ENCODE data around the gene PRSS33.

The PRSS33 gene

DNA sequence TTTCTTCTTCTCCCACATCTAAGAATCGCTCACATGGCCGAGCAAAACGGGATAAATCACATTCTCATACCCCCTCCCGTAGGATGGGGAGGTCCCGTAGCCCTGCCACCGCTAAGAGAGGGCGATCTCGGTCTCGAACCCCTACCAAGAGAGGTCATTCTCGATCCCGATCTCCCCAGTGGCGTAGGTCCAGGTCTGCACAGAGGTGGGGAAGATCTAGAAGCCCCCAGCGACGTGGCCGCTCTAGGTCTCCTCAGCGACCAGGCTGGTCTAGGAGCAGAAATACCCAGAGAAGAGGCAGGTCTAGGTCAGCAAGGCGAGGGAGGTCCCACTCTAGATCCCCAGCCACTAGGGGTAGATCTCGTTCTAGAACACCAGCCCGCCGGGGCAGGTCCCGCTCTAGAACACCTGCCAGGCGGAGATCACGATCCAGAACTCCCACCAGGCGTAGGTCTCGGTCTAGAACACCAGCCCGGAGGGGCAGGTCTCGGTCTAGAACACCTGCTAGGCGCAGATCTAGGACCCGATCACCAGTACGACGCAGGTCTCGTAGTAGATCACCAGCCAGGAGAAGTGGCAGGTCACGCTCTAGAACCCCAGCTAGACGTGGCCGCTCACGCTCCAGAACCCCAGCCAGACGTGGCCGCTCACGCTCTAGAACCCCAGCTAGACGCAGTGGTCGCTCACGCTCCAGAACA, 25.3 kb downstream of the PRSS33 start:
- no peak for DNase-seq

- DNase-seq: no peak
Measured at GRCh38 chr16:2761472-2761871, 25.9 kb downstream of the PRSS33 start.

GRCh38 chr16:2757344-2757743, 30.0 kb downstream of the PRSS33 start:
- no peak for DNase-seq

GRCh38 chr16:2756288-2757015, 30.9 kb downstream of the PRSS33 start:
- DNase-seq: no peak

- no peak for DNase-seq
Measured at GRCh38 chr16:2755158-2755557, 32.2 kb downstream of the PRSS33 start.

DNA sequence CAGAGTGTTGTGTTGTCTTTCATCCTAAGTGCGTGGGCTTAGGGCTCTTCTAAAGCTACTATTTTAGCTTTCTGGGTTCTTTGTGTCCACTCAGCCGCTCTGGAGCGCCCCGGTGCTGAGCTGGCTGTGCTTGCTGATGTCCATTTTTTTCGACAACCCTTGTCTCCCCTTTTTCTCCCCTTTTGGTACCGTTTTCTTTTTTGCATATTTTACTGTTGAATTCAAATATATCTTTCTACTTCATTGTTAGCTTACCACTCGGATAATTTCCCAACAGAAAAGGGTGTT, 33.7 kb downstream of the PRSS33 start:
- DNase-seq: no peak

- no peak for DNase-seq
Measured at GRCh38 chr16:2752850-2753732, 34.3 kb downstream of the PRSS33 start.

DNA sequence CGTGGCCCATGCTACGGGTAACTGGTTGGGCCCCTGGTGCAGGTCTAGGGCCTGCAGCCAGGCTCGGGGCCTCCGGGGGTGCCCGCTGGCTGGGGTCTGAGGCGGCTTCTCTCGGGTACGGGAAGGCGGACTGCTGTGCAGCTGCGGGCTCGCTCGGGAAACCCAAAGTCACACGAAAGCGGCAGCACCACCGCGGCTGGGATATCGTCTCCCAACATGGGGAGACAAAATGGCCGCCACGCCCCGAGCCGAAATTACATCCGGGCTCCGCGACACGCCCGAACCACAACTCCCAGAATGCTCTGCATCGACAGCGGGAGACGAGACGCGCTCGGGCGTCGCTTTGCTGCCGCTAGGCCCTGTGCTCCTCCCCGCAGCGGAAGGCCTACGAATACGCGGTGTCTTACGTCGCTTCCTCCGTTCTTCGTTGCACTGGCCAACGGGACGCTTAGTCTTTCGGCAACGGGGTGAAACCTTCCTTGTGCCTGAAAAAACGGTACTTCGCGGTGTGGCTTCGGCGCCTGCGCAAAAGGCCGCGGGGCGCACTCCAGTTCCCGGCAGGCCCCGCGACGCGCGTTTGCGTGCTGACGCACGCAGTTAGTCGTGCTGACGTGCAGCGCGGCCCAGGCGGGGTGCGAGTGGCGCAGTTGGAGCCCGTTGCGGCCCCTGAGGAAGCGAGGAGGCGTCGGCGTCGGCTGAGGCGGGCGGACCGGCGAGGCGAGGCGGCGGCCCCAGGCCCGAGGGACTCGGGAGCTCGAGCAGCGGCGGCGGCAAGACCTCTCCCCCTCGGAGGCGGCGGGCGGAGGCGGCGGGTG, 35.1 kb downstream of the PRSS33 start, which contains the start of gene SRRM2:
SRRM2 (plus strand) TSS at position 604 of the 815 bp plus-strand sequence. CDS start 3,727 bp downstream, outside the sequence.
- DNase-seq: peak; percentile 91

DNA sequence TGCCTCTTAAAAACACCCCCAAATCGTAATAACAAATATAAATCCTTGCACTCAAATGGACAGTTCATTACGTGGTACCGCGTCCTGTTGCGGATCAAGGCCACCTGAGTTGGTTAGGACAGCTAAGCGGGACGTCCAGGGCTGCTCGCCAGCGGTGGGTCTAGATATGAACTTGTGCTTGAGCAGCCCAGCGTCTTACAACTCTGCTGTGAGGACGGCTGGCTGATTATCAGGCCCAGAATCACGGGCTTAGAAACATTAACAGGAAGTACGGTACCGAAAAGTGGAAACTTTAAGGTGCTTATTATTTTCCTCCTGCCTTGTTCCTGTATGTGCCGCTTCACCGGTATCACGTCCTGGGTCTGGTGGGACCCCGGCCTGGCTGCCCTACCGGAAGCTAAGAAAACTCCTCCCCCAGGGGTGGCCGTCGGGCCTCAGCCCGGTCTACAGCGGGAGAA, 35.8 kb downstream of the PRSS33 start:
- DNase-seq: no peak

DNA sequence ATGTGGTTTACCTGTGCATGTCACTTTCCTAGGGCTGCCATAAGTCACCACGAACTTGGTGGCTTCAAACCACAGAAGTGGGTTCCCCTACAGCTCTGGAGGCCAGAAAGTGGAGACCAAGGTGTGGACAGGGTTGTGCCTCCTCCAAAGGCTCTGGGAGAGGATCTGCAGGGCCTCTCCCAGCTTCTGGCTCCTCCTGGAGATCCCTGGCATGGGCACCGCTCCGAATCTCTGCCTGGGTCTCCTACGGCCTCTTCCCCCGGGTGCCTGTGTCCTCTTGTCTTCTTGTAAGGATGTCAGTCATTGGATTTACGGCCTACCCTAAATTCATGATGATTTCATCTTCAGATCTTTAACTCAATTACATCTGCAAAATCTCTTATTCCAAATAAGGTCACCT, 37.4 kb downstream of the PRSS33 start:
- DNase-seq: no peak

GRCh38 chr16:2749476-2749875, 37.9 kb downstream of the PRSS33 start:
- no peak for DNase-seq

DNA sequence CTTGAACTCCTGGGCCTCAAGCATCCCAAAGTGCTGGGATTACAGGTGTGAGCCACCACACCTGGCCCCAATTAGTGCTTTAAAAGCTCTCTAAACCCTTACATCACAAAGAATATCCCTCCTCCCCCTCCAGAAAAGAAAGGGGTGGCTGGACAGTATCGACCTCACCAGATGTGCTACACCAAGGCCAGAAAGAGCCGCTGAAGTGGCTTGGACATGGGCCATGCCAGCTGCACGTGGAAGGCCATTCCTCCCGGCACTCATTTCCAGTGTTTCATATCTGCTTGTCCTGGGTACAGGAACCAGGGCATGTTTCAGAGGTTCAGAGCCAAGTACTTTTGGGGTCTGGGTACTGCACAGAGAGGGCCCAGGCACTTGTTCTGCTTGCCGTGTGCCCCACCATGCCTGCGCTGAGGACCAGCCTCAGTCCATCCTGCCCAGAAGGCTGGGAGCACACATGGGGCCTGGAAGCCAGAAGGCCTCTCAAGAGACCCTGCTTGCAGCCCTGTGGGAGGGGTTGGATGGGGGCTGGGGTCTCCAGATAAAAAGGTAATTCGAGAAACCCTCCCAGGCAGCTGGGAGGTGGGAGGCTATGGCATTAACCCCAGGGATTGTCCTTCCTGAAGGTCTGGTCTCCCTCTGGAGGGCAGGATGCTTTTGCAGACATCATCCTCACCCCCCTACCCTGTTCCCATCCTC, 38.5 kb downstream of the PRSS33 start:
- DNase-seq: no peak

- DNase-seq: no peak
Measured at GRCh38 chr16:2745961-2746360, 41.4 kb downstream of the PRSS33 start.

- DNase-seq: no peak
Measured at GRCh38 chr16:2745116-2745890, 42.1 kb downstream of the PRSS33 start.

DNA sequence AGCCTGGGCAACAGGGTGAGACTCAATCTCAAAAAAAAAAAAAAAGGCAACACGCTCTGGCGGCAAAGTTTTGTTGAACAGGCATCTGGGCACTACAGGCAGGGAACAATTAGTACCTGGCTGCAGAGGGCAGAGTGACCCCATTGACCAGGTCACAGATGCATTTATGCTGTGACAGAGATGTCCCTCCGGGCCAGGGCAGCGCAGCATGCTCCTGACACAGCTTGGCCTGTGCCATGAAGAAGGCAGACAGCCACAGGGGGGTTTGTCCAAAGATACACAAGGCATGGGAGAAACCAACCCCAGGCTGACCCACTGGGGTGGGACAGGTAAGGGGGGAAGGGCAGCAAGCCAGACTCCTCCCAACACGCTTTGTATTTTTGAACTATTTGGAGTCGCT, 42.6 kb downstream of the PRSS33 start:
- no peak for DNase-seq

DNA sequence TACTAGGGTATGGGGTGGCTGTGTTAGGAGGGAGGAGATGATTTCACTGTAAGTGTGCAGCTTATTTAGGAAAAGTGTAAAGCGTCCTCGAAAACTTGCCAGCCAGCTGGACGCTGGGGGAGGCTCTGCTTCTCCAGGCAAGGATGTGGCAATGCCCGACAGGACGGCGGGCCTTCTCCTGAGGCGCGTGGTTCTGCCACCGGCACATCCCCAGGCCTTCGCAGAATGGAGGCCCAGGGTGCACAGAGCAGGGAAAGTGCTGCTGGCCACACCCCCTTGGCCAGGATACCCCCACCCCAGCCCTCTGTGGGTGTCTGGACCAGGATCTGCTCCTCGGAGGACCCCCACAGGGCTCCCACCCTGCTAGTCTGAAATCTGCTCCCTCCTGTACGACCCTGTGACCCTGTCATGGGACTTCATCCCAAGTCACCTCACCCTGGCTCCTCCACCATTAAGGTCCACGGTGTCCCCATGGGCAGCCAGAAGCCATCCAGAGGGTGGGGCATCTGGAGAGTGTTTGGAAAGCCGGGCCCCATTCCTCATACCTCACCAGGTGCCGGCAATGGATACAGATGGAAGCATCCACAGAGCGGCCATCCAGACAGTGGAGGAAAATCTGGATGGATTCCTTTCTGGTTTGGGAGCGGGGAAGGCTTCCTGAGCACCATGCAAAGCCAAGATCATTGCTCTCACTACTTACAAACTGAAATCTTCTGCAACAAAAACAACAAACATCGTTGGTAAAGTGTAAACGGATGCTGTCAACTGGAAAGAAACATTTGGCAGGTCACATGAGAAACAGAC, 44.2 kb downstream of the PRSS33 start:
- DNase-seq: no peak

- DNase-seq: no peak
Measured at GRCh38 chr16:2742323-2743006, 44.9 kb downstream of the PRSS33 start.

DNA sequence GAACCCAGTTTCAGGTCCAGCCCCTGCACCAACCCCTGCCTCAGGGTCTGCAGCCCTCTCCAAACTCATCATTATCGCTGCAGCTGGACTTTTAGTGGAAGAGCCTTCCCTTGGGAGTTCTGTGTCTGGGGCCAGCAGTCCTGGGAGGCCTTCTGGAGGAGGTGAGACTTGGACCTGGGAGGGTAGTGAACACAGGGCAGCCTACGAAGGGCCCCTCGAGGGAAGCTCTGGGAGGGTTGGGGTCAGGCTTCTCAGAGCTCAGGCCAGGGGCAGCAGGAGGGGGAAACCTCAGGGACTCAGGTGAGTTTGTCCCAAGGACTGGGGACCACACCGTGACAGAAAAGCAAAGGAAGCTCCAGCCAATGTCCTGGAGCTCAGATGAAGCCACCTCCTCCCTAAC, 46.2 kb downstream of the PRSS33 start:
- no peak for DNase-seq

DNA sequence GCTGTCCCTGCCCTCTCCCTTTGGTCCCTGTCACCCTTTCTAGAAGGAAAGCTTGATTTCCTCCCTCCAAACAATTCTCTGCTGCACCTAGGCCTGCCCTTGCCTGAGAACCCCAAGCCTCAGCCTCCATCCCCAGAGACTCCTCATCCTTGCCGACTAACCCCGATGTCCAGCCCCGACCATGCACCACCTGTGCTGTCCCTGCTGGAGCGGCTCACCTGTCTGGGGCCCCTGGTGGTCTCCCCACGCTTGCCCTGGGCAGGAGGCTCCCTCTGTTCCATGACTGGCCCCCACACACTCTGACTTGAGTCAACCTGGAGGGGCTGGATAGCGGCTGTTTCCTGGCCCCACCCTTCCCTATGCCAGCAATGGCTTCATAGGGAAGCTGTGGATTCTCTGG, 46.9 kb downstream of the PRSS33 start:
- DNase-seq: no peak

All from effector CD4-positive, alpha-beta T cell (primary cell).